COLO668 (cell line): ENCODE results near the gene NKAPL.
"Not testable (repeated sequence)": the region's sequence is repeated elsewhere in the genome, so short reads cannot be mapped to it uniquely, and the experiment has no call there.

Experiments
- DNase-seq: peaks from one replicate; lab custom pipeline; 2025; ENCODE audit not compliant: unreplicated experiment; lab: John Stamatoyannopoulos, UW

NKAPL gene

DNA sequence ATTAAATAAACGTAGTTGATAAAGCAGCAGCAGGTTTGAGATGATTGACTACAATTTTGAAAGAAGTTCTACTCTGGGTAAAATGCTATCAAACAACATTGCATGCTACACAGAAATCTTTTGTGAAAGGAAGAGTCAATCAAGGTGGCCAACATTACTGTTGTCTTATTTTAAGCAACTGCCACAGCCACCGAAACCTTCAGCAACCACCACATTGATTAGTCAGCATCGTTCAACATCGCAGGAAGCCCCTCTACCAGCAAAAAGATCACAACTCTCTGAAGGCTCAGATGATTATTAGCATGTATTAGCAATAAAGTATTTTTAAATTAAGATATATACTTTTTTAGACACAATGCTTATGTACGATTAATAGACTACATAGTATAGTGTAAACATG, 36.2 kb downstream of the NKAPL start:
- DNase-seq = no peak

DNA sequence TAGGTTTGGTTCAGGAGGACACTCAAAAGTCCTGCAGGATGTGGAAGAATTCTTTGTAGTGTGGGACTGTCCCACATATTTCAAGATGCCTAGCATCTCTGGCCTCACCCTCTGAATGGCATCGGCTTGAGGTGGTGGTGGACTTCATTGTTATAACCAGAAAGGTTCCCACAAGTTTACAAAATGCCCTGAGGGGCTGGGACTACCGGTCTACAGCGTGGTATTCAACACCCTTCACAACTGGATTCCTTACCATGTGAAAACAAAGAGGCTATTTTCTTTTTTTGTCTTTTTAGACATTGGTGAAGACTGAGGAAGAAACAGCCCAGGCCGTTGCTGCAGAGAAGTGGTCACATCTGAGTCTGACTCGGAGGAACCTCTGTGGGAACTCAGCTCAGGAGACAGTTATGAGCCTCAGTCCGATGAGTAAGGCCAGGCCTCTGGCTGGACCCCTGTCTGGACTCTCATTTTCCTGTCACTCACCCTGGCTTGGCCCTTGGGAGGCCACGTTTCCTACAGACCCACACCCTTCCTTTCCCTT, 37.5 kb downstream of the NKAPL start:
- no peak for DNase-seq

DNA sequence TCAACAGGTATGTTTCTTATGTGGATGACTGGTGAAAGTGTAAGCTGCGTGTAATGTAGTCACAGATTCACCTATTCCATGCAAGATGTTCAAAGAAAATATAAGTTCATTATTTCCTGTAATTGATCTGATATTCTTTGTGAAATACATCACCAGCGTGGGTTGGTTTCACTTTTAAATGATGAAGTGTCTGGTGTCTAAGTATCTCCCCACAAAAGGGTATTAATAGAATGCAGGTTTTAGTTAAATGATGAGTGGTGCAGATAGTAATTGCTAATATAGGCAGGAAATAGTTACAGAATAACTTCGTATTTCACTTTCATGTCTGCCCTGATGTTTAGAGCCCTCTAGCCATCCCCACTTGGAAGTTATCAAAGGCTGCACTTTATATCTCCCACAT, 44.5 kb downstream of the NKAPL start:
- DNase-seq = no peak

DNA sequence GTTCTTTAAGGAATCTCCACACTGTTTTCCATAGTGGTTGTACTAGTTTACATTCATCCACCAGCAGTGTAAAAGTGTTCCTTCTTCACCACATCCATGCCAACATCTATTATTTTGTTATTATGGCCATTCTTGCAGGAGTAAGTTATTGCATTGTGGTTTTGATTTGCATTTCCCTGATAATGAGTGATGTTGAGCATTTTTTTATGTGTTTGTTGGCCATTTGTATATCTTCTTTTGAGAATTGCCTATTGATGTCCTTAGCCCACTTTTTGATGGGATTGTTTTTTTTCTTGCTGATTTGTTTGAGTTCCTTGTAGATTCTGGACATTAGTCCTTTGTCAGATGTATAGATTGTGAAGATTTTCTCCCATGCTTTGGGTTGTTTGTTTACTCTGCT, 47.3 kb downstream of the NKAPL start:
- not testable (repeated sequence) for DNase-seq
